B cell (primary cell): ENCODE results near the gene TCHH. TPM values are rescaled to one million over a fixed set of nuclear protein-coding genes. Genes with fewer than 3 reads are reported as not detected.

Experiments
- ATAC-seq: fragments of 200-7000 bp; cut with Tn5 transposase; one replicate; pipeline ENCODE4 v1.10.0; 2021; ENCODE audit warnings: low read depth, mild to moderate bottlenecking, moderate number of reproducible peaks, moderate library complexity
- CTCF ChIA-PET: fragments of 350-600 bp; sonication (Branson Sonifier 250); formaldehyde crosslinking; loops from one replicate; lab custom pipeline; 2021; ENCODE audit warnings: antibody characterized with exemption, inconsistent platforms; lab: Charles Lee
- POLR2A ChIA-PET: fragments of 350-600 bp; sonication (Branson Sonifier 250); formaldehyde crosslinking; loops from one replicate; lab custom pipeline; 2021; ENCODE audit warnings: antibody characterized with exemption; lab: Charles Lee
- DNase-seq: peaks from one replicate; pipeline ENCODE4 v3.0.0; 2013
- H2AFZ ChIP-seq: 2 replicates; pipeline ENCODE4 v1.6.1; 2012; ENCODE audit warnings: mild to moderate bottlenecking, low read depth, low read length; ENCODE audit not compliant: insufficient read depth, poor library complexity, severe bottlenecking
- H3K27ac ChIP-seq, 2 donors: 1 replicate in 1 of 2; 2 replicates in 1 of 2; pipeline ENCODE4 v1.5.1; 2012 to 2013; ENCODE audit warnings: low read length in 2 of 2, mild to moderate bottlenecking in 2 of 2, moderate library complexity in 1 of 2
- H3K27me3 ChIP-seq, 4 experiments: fragments of 200-600 bp in 1 of 4; sonication (generic) in 1 of 4; replicated peaks in 1 of 4; 1 replicate in 2 of 4; 2 replicates in 2 of 4; pipeline versions ENCODE4 v1.6.1 to v1.7.0; 2013 to 2016; ENCODE audit warnings: low read length in 3 of 4, mild to moderate bottlenecking in 2 of 4, mixed read lengths in 1 of 4, moderate library complexity in 1 of 4; ENCODE audit not compliant: insufficient read depth in 4 of 4, control insufficient read depth in 3 of 4; ENCODE audit errors: control extremely low read depth in 1 of 4
- H3K36me3 ChIP-seq, 2 experiments: replicated peaks in 1 of 2; 1 replicate in 1 of 2; 2 replicates in 1 of 2; pipeline versions ENCODE4 v1.6.1 to v1.7.1; 2013; ENCODE audit warnings: low read length in 1 of 2; ENCODE audit not compliant: insufficient read depth in 2 of 2, control insufficient read depth in 1 of 2; ENCODE audit errors: control extremely low read depth in 1 of 2, extremely low read depth in 1 of 2
- H3K4me1 ChIP-seq, 2 donors: fragments of 200-600 bp in 1 of 2; sonication (generic) in 1 of 2; 1 replicate in 1 of 2; 2 replicates in 1 of 2; pipeline versions ENCODE4 v1.5.1 to v1.6.1; 2013 to 2017; ENCODE audit warnings: low read length in 2 of 2; ENCODE audit not compliant: control insufficient read depth in 2 of 2, insufficient read depth in 2 of 2
- H3K4me2 ChIP-seq: replicated peaks from 2 replicates; pipeline ENCODE3; 2012; ENCODE audit warnings: mild to moderate bottlenecking, low read depth, low read length; ENCODE audit not compliant: poor library complexity, severe bottlenecking
- H3K4me3 ChIP-seq, 5 experiments: fragments of 200-600 bp in 1 of 5; sonication (generic) in 1 of 5; 1 replicate in 3 of 5; 2 replicates in 2 of 5; pipeline versions ENCODE4 v1.5.1 to v1.7.0; 2011 to 2016; ENCODE audit warnings: low read length in 4 of 5, mild to moderate bottlenecking in 4 of 5, low read depth in 2 of 5, control low read depth in 1 of 5, moderate library complexity in 1 of 5; ENCODE audit not compliant: insufficient read depth in 1 of 5; ENCODE audit errors: control extremely low read depth in 1 of 5, extremely low read depth in 1 of 5
- H3K79me2 ChIP-seq: fragments of 200-600 bp; sonication (generic); one replicate; pipeline ENCODE4 v1.6.0; 2016; ENCODE audit warnings: low read length; ENCODE audit not compliant: control insufficient read depth, insufficient read depth
- H3K9ac ChIP-seq: fragments of 200-600 bp; sonication (generic); 2 replicates; pipeline ENCODE4 v1.6.1; 2017; ENCODE audit warnings: mild to moderate bottlenecking, low read length, moderate library complexity
- H3K9me3 ChIP-seq, 3 donors: one replicate each; pipeline versions ENCODE4 v1.6.1 to v1.7.1; 2013; ENCODE audit warnings: low read length in 2 of 3; ENCODE audit not compliant: control insufficient read depth in 2 of 3, insufficient read depth in 1 of 3; ENCODE audit errors: control extremely low read depth in 1 of 3
- H4K20me1 ChIP-seq: 2 replicates; pipeline ENCODE4 v1.6.0; 2012; ENCODE audit warnings: mild to moderate bottlenecking, low read length; ENCODE audit not compliant: insufficient read depth, control insufficient read depth, poor library complexity, severe bottlenecking
- H3K27ac Mint-ChIP-seq: one replicate; pipeline ENCODE4 v1.8.0; 2021; ENCODE audit warnings: mixed read lengths
- H3K27me3 Mint-ChIP-seq: one replicate; pipeline ENCODE4 v1.8.0; 2021; ENCODE audit warnings: mixed read lengths
- H3K4me1 Mint-ChIP-seq: one replicate; pipeline ENCODE4 v1.8.0; 2021; ENCODE audit warnings: mixed read lengths
- H3K4me3 Mint-ChIP-seq: one replicate; pipeline ENCODE4 v1.8.0; 2021; ENCODE audit warnings: mixed read lengths
- H3K9me3 Mint-ChIP-seq: one replicate; pipeline ENCODE4 v1.8.0; 2022; ENCODE audit warnings: mixed read lengths; ENCODE audit not compliant: insufficient read depth
- CTCF ChIP-seq: fragments of 200-600 bp; IDR thresholded peaks from one replicate; pipeline ENCODE4 v1.8.0; 2022; ENCODE audit warnings: antibody characterized with exemption, mild to moderate bottlenecking
- EZH2 ChIP-seq: IDR thresholded peaks from 2 replicates; pipeline ENCODE4 v1.6.1; 2012; ENCODE audit warnings: borderline replicate concordance, low read depth, mild to moderate bottlenecking, moderate library complexity, low read length; ENCODE audit not compliant: insufficient read depth, poor library complexity, severe bottlenecking
- WGBS: methylation state at CpG from one replicate; pipeline ENCODE4 v1.1.5; 2013; ENCODE audit warnings: missing lambda C conversion rate; ENCODE audit not compliant: insufficient coverage; 5-methylcytosine and 5-hydroxymethylcytosine counted together
- intact Hi-C: fragments of 100-400 bp; cut with micrococcal nuclease; formaldehyde crosslinking; loops from one replicate; pipeline ENCODE4 v1.10.0; 2022
- polyA plus RNA-seq: library from polyadenylated mRNA; depleted of rRNA; stranded (reverse); fragments of >200 nt; gene quantifications from 2 replicates; pipeline ENCODE4 v1.2.3, GENCODE V29; 2012
- total RNA-seq, 2 donors: library from RNA; stranded (reverse); fragments of 120-200 nt in 1 of 2; gene quantifications; 1 replicate in 1 of 2; 2 replicates in 1 of 2; pipeline versions ENCODE4 v1.2.3 to v1.2.4, GENCODE V29; 2013 to 2022

The TCHH gene
- total and polyA plus RNA-seq, 2 donors (not counting 1 experiment from before 2014, with no cell fraction given) = not detected

DNA sequence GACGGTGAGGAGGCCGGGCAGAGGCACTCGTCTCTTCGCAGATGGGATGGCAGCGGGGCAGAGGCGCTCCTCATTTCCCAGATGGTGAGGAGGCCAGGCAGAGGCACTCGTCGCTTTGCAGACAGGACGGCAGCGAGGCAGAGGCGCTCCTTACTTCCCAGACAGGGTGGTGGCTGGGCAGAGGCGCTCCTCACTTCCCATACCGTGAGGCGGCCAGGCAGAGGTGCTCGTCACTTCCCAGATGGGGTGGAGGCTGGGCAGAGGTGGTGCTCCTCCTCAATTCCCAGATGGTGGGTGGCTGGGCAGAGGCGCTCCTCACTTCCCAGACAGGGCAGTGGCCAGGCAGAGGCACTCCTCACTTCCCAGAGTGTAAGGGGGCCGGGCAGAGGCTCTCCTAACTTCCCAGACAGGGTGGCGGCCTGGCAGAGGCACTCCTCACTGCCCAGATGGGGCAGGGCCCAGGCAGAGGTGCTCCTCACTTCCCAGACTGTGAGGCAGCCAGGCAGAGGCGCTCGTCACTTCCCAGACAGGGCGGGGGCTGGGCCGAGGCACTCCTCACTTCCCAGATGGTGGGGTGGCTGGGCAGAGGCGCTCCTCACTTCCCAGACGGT, 36.3 kb downstream of the TCHH start:
- Histone ChIP-seq H3K9ac (no peak overlapping the region), H3K27ac (no peak overlapping the region), H3K9me3 (no peaks in the 10 kb centered on the region), H3K79me2 (no peaks in the 10 kb centered on the region), H3K4me2 (no peak overlapping the region), H4K20me1 (no peaks in the 10 kb centered on the region), H3K36me3 (no peaks in the 10 kb centered on the region), H3K4me3 (no peak overlapping the region), H2AFZ (no peak overlapping the region), H3K27me3 (peaks cover 0 to 6% (median 2%) of the 10 kb centered on the region in 4 experiments), H3K4me1 (no peaks in the 10 kb centered on the region)
- no peaks in the 10 kb centered on the region for H3K4me1 Mint-ChIP-seq
- no peak for ATAC-seq
- ChIA-PET POLR2A (no interaction called here), CTCF (no interaction called here)
- H3K27ac Mint-ChIP-seq = no peak overlapping the region
- no peak for TF ChIP-seq EZH2
- TF ChIP-seq CTCF = no peak
- intact Hi-C loops = no loop called here
- peaks cover 34% of the 10 kb centered on the region for H3K27me3 Mint-ChIP-seq
- no peak for DNase-seq
- H3K9me3 Mint-ChIP-seq = no peaks in the 10 kb centered on the region
- WGBS = 90% methylated on average over 21 of the region's 24 CpGs
- H3K4me3 Mint-ChIP-seq = no peak overlapping the region

DNA sequence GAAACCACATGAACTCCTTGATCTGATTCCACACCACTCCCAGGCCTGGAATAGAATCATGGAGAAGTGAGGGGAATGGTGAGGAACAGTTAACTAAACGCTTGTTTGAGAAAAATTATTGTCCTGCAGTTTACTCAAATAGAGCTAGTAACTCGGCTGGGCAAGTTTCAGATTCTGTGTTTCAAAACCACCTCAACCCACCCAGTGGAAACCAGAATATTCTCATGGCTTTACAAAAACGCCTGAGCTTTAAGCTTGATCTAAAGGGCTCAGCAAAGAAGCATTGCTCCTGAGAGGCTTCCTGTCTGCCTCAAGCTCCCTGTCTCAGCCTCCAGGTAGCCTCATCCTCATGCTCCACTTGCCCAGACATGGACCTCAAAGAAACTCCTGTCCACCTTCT, 42.9 kb downstream of the TCHH start:
- DNase-seq (no peak), ATAC-seq (no peak)
- H2AFZ ChIP-seq = no peak overlapping the region
- no peaks in the 10 kb centered on the region for H3K79me2 ChIP-seq
- no peaks in the 10 kb centered on the region for H3K9me3 Mint-ChIP-seq
- intact Hi-C loops = no loop called here
- no peaks in the 10 kb centered on the region for H3K4me1 Mint-ChIP-seq
- CTCF ChIA-PET = interaction anchor here (0.5 kb wide), 1 partner anchor 1608 kb away, joined by 3 read pairs; no protein-coding TSS in a partner anchor
- H3K9me3 ChIP-seq = no peaks in the 10 kb centered on the region
- H3K27me3 ChIP-seq = peaks cover 0 to 15% (median 6%) of the 10 kb centered on the region in 4 experiments
- H3K27ac ChIP-seq = no peak overlapping the region
- H3K4me2 ChIP-seq = no peak overlapping the region
- H3K4me3 ChIP-seq = no peak overlapping the region
- no peak overlapping the region for H3K4me3 Mint-ChIP-seq
- POLR2A ChIA-PET = no interaction called here
- H4K20me1 ChIP-seq = no peaks in the 10 kb centered on the region
- 75% methylated on average over 2 of the region's 3 CpGs for WGBS
- no peaks in the 10 kb centered on the region for H3K36me3 ChIP-seq
- peaks cover 61% of the 10 kb centered on the region for H3K27me3 Mint-ChIP-seq
- H3K4me1 ChIP-seq = no peaks in the 10 kb centered on the region
- H3K9ac ChIP-seq = no peak overlapping the region
- TF ChIP-seq EZH2 (no peak), CTCF (no peak)
- no peak overlapping the region for H3K27ac Mint-ChIP-seq
